ENCODE measurements around the gene TLL1.

DNA sequence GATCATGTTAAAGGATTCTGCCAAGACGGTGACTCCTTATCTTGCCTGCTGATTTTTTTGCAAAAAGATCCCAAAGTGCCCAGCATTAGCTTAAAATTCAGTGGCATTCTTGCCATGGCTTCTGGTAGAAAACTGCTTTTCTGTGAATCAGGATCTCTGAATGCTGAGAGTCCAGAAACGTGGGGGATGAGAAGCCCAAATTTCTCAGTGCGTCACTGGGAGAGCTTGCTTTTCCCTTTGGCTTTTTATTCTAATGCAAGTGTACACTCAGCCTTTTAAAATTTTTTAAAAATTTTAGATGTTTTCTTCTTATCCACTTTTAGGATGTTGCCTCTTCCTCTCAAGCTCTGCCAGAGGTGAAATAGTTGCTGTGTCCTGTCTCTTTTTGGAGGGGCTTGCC lies 98.4 kb downstream of the TLL1 start:
- TF ChIP-seq, protein P1, sequence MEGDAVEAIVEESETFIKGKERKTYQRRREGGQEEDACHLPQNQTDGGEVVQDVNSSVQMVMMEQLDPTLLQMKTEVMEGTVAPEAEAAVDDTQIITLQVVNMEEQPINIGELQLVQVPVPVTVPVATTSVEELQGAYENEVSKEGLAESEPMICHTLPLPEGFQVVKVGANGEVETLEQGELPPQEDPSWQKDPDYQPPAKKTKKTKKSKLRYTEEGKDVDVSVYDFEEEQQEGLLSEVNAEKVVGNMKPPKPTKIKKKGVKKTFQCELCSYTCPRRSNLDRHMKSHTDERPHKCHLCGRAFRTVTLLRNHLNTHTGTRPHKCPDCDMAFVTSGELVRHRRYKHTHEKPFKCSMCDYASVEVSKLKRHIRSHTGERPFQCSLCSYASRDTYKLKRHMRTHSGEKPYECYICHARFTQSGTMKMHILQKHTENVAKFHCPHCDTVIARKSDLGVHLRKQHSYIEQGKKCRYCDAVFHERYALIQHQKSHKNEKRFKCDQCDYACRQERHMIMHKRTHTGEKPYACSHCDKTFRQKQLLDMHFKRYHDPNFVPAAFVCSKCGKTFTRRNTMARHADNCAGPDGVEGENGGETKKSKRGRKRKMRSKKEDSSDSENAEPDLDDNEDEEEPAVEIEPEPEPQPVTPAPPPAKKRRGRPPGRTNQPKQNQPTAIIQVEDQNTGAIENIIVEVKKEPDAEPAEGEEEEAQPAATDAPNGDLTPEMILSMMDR (IDR thresholded peaks at IDR 0.05; ENCODE audit: borderline replicate concordance, extremely low read depth, low read length, poor library complexity, severe bottlenecking), result no peak
- no peak for TF ChIP-seq EZH2 (IDR thresholded peaks at IDR 0.05; ENCODE audit: borderline replicate concordance, low read depth, low read length, severe bottlenecking)
